Measurements from ENCODE around the gene MADCAM1.
"Not testable (repeated sequence)": the region's sequence is repeated elsewhere in the genome, so short reads cannot be mapped to it uniquely, and the experiment has no call there.

Gene MADCAM1

DNA sequence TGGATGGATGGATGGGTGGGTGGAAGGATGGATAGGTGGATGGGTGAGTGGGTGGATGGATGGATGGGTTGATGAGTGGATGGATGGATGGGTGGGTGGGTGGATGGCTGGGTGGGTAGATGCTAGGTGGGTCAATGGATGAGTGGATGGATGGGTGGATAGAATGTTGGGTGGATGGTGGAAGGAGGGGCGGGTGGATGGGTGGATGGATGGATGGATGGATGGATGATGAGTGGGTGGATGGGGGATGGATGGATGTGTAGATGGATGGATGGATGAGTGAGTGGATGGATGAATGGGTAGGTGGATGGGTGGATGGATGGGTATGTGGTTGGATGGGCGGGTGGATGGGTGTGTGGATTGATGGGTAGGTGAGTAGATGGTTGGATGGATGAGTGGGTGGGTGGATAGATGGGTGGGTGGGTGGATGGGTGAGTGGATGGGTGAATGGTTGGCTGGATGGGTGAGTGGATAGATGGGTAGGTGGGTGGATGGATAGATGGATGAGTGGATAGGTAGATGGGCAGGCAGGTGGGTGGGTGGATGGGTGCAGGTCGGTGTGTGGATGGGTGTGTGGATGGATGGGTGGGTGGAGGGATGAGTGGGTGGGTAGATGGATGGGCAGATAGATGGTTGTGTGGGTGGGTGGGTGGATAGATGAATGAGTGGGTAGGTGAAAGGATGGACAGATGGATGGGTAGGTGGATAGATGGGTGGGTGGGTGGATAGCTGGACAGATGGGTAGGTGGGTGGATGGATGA, 31.1 kb upstream of the MADCAM1 start:
- DNase-seq (ENCODE audit: low read depth in 2 of 2): no peak

DNA sequence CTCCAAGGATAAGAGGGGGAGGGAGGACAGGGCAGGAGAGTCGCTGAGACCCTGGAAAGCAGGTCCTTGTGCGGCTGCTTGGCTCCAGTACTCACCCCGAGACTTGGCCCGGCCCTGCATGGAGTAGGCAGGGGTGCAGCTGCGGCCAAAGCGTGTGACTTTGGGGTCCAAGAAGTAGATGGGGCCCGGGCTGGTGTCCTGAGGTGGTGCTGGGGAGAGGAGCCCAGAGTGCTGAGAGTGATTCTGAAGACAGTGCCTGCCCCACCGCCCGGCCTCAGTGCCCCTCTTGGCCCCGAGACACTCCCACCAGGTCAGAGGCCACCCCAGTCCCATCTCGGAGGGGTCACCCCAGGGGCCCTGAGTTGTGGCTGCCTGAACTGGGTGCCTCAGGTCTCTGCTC, 28.7 kb upstream of the MADCAM1 start:
- DNase-seq (ENCODE audit: low read depth in 2 of 2): no peak

DNA sequence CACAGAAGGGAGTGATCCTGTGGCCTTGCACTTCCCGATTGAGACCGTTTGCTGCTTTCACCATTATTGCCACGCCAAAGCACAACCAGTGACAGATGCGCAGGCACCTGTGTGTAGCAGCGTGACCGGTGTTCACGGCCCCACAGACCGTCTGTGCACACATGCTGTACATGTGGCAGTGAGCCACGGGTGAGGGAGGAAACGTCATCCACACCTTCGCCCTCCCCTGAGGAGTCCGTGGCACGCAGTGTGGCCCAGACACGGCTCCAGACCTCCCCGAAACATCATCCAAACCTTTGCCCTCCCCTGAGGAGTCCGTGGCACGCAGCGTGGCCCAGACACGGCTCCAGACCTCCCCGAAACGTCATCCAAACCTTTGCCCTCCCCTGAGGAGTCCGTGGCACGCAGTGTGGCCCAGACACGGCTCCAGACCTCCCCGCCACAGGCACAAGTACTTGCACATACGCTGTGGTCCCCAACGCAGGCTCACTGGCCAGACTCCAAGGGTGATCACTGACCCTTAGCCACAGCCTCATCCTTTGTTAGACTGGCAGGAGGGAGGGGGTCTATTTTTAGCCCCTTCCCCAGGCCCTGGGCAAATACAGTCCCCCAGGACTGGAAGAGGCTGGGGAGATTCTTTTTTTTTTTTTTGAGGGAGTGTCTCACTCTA, 27.6 kb upstream of the MADCAM1 start:
- DNase-seq (ENCODE audit: low read depth in 2 of 2): no peak

DNA sequence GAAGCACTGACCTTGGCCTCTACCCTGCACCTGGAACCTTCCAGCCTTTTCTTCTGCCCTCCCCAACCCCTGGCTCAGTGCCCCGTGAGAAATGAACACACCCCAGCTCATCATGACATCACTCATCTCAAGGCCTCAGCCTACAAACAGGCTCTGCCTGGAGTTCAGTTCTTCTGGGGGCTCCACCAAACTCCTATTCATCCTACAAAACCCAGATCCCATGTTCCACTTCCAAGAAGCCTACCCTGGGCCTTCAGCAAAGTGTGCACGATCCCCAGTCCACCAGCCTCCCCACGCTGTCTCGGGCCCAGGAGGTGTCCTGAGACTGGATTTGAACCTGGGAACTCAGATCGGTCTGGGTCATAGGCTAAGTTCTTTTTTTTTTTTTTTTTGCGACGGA, 26.5 kb upstream of the MADCAM1 start:
- DNase-seq (ENCODE audit: low read depth in 2 of 2): no peak

DNA sequence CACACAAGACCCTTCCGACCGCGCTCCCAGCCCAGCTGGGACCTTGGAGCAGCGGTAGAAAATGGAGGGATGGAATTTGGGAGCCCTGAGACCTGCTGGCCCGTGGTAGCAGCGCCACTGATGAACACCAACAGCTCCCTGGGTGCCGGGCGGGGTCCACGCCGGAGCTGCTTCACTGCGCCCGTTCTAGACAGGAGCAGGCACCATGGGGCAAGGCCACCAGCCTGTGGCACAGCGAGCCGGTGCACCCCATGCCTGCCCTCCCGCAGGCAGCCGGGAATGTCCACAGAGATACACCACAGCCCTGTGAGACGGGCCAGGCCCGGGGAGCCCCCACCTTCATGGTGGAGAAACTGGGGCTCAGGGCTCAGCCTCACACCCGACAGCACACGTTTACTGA, 25.6 kb upstream of the MADCAM1 start:
- DNase-seq (ENCODE audit: low read depth in 2 of 2): no peak

DNA sequence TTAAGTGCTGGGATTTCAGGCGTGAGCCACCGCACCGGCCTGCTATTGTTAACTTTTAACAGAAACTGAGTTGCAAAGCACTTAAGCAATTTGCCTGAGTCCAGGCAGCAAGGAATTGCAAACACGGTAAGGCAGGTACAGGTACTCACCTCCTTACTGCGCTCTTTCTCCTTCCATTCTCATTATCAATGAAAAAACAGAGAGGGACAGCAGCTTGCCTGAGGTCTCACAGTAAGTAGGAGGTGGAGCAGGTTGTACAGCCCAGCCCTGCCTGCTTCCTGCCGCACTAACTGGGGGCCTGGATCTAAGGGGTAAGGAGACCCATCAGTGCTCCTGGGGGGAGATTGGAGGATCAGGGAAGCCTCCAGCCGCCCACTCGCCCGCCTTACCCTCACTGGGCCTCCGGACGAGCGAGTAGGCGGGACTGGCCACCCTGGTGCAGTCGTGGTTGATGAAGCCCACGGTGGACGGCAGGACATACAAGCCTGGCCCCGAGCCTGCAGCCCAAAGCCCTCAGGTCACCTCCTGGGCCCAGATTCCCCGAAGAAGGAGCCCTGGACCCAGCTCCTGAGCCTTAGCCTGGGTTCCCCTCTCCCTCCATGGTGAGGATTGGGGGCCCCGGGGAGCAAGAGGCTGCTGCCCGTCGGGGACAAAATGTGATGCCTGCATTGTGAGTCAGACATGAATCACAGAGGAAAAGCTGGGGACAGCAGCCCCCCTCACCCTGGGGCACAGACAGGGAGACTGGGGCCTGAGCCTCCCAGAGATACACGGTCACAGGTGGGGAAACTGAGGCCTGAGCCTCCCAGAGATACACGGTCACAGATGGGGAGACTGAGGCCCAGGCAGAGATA, 24.1 kb upstream of the MADCAM1 start:
- DNase-seq (ENCODE audit: low read depth in 2 of 2): no peak

DNA sequence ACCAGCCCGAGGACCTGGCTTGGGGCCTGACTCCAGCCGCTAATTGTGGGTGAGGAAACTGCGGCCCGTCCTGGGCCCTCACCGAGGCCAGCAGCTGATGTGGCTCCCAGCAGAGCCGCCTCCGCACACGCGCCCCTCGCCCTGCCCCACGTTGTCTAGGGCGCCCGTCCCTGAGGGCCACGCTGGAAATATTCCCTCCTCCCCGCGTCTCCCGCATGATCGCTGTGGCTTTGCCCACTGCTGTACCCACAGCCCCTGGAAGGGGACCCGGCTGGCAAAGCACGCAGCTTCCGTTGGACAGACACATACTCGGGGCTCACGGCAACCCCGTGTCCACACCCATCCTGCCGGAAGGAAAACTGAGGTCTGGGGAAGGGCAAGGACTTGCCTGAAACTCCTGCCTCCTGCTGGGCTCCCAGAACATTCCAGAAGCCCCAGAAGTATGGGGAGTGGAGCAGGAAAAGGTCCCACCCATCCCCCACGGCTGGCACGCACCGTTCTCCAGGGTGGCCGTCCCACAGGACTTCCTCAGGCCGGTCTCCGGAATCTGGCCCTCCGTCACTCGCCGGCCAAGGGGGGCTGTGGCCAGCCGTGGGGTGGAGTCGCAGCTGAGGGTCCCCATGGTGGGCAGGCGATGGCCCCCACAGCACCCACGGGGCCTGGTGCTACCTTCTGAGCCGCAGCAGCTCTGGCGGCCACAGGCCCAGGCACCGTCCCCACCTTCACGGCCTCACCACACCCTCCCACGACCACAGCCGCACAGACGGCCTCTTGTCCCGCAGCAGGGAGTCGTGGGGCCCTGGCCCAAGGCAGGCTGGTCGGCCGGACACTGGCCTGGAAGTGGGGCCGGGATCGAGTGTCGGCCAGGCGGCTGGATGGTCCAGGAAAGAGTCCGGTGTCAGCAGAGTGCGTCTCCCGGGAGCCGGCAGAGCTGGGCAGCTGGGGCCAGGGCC, 21.9 kb upstream of the MADCAM1 start:
- no peak for DNase-seq (ENCODE audit: low read depth in 2 of 2)

DNA sequence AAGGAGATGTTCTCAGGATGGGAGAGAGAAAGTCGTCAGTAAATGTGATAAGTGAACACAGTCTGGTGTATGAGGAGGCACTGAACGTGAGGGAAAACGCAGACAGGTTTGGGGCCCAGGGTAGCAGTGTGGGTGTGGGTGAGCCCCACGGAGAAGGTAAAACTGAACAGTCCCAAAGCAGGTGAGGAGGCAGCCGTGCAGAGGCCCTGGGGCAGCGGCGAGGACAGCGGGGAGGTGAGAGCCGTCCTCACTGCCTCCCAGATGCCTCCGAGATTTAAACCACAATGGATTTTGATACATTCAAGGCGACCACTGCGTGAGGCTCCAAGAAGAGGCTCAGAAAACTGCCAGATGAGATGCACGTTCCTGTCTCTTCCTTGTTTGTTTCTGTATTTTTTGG, 20.9 kb upstream of the MADCAM1 start:
- no peak for DNase-seq (ENCODE audit: low read depth in 2 of 2)

DNA sequence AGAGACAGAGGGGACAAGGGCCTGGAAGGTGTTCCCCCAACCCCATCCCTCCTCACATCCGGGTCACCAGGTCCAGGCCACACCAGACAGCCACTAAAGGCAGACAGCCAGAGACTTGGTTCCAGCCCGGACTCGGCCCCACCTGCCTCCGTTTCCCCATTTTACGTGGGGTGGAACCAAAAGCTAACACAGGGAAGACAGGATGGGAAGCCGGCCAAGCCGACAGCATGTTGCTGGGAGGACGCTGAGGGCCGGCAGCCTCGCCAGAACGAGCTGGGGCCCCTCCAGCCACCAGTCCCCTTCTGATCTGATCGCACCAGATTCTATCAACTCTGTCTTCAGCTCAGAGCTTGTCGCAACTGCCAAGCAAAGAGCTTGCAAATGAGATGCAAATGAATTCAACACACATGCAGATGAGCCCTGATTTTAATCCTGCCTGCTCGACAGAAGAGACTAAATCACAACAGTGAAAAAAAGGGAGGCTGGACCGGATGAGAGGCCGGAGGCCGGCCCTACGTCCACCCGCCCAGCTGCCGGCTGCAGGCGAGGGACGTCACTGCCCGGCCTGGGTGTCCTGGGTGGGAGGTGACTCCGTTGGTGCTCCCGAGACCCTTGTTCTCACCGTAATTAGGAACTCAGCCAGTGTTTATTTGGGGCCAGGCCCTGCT, 17.9 kb upstream of the MADCAM1 start:
- DNase-seq (ENCODE audit: low read depth in 2 of 2): no peak

DNA sequence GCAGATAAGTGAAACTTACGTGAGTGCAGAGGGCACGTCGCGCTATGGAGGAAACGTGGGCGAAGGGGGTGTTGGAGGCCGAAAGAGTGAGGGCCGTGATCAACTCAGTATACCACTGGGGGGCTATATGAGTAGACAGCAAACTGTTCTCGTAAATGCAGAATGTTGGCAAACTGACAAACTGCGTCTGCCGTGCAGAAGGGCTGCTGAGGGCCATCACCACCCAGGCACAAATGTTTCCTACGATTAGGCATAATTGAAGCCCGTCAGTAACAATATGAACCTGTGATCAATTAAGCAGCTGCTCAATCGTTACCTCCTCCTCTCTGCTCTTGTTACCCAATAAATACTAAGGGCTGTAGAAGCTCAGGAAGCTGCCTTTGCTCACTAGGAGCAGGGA, 17.3 kb upstream of the MADCAM1 start:
- DNase-seq (ENCODE audit: low read depth in 2 of 2): no peak

DNA sequence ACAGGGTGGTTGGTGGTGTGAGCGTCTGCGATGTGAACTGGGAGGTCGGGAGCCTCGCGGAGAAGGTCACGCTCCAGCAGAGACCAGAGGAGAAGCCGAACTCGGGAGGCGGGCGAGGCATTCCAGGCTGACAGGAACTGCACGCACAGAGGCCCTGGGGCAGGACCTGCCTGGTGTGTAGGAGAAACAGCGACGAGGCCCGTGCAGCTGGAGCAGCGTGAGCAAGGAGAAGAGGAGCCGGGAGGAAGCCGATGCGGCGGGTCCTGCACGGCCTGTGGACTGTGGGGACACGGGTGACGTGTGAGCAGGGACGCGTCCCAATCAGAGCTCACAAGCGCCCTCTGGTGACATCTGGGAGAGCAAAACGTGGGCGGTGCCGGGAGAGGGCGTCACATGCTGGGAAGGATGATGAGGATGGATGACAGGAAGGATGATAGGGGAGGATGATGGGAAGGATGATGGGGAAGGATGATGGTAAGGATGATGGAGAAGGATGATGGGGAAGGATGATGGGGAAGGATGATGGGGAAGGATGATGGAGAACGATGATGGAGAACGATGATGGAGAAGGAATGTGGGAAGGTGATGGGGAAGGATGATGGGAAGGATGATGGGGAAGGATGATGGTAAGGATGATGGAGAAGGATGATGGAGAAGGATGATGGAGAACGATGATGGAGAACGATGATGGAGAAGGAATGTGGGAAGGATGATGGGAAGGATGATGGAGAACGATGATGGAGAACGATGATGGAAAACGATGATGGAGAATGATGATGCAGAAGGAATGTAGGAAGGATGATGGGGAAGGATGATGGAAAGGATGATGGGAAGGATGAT, 16.1 kb upstream of the MADCAM1 start:
- DNase-seq (ENCODE audit: low read depth in 2 of 2): peak in 1 of 2 donors; percentile 46

DNA sequence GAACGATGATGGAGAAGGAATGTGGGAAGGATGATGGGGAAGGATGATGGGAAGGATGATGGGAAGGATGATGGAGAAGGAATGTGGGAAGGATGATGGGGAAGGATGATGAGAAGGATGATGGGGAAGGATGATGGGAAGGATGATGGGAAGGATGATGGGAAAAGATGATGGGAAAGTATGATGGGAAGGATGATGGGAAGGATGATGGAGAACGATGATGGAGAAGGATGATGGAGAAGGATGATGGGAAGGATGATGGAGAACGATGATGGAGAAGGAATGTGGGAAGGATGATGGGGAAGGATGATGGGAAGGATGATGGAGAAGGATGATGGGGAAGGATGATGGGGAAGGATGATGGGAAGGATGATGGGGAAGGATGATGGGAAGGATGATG, 15.2 kb upstream of the MADCAM1 start:
- not testable (repeated sequence) for DNase-seq (ENCODE audit: low read depth in 2 of 2)

DNA sequence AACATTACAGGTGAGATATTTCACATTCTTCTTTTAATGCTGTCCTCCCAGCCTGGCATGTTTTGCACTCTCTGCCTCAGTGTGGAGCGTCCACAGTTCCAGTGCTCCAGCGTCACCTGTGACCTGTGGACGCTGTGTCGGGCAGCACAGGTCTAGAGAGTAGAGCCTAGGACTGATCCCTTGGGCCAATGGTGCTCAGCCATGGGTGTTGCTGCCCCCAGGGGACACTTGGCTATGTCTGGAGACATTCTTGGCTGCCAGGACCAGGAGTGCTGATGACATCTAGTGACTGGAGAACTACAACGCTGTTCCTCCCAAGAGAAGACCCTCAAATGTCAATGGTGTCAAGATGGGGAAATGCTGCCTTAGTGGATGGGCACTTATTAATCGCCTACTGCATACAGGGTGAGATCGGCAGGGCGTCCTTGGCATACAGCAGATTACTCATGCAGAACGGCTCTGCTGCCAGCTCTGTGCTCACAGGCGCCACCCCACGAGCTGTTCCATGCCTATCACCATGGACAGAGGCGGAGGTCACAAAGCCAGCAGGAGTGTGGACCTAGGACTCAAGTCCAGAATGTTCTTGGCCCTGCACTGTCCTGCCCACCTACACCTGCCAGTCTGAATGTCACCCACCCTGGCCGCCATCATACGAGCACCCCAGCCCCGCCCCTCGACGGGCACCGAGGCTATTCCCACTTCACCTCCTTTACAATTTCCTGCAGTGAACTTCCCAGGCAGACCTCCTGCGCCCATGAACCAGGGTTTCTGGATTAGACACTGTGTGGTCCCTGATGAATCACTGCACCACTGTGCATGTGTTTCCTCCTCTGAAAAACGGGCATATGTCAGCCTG, 13.9 kb upstream of the MADCAM1 start:
- no peak for DNase-seq (ENCODE audit: low read depth in 2 of 2)

DNA sequence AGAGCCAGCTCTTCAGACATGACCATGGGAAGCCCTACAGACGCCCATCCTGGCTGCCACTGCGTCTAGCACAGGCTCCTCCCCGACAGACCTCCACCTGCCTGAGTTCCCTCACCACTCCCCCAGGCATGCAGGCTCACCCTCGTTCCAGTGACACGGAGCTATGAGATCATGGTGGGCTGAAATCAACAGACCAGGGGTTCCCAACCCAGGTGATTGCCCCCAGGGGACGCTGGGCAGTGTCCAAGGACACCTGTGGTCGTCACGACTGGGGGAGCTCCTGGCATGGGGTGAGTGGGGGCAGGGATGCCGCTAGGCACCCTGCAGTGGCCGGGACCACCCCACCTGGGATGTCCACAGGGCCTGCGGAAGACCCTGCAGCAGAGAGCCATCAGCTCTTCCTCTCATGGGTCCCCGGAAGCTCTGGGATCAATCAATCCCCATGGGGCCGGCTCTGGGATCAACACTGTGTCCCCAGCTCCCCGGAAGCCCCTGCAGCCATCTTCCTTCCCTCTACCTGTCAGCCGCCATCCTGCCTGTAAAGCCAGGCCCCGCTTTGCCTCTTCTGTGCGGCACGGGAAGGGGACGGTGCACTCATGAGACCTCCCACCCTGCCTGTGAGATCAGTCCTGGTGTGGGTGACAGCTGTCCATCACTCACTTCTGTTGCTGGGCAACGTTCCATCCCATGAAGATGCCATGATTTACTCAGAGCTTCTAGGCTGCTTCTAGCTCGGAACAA, 12.8 kb upstream of the MADCAM1 start:
- DNase-seq (ENCODE audit: low read depth in 2 of 2): no peak

DNA sequence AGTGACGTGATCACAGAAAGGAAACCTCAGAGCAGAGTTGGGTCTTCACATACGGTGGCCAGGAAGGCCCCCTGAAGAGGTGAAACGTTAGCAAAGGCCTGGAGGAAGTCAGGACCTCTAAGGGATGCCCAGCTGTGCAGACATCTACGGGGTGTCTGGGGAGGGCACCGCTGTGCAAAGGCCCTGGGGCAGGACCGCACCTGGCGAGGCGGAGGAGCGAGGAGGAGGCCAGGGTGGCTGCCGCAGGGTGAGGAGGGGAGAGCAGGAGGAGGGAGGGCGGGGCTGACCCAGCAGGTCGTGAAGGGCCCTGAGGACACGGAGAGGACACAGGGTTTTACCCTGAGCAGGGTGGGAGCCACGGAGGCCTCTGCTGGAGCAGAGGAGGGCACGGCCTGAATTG, 11.8 kb upstream of the MADCAM1 start:
- DNase-seq (ENCODE audit: low read depth in 2 of 2): no peak

DNA sequence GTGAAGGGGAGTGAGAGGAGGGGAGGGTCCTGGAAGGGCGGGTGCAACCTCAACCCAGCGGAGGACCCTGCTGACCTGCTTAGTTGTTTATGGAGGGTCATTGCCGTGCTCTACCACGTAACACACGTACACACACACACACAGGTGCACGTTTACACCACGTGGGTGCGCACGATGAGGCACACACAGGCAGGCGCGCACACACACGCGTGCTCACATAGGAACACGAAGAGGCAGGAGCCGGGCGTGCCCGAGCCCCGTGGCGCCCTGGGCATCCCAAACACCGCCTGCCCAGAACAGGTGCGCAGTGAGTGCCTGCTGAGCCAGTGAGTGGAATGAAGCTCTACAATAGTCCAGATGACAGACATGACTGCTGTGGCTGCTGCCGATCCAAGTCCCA, 11.2 kb upstream of the MADCAM1 start:
- DNase-seq (ENCODE audit: low read depth in 2 of 2): no peak

DNA sequence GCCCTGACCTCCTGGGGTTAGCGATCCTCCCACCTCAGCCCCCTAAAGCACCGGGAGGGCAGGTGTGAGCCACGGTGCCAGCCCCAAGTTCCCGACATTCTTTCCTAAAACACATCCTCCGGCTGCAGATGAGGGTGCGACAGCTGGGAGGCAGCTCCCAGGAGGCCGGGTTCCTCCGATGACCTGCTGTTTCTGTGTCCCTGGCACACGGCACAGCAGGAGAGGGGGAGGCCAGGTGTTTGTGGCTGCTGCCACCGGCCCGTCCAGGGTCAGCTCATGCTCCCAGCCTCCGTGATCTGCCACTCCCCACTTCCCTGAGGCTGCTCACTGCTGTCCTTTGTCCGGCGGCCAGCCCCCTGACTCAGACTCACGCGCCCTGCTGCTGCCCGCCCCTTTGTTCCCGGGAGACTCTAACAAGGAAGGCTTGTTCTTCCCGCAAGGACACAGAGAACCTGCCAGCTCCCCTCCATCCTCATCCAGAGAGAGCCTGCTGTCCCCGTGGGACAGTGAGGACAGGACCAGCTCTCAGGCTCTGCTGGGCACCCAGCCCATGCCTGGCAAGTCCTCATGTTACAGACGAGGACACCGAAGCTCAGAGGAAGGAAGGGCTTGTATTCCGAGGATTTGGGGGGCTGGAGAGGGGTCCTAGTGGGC, 10.6 kb upstream of the MADCAM1 start:
- no peak for DNase-seq (ENCODE audit: low read depth in 2 of 2)
